Measurements from ENCODE around the gene IL23A. TPM values are rescaled to one million over a fixed set of nuclear protein-coding genes. Genes with fewer than 3 reads are reported as not detected.

IL23A gene
- total RNA-seq, 1 donor from 2014 or later: 0.23 TPM

DNA sequence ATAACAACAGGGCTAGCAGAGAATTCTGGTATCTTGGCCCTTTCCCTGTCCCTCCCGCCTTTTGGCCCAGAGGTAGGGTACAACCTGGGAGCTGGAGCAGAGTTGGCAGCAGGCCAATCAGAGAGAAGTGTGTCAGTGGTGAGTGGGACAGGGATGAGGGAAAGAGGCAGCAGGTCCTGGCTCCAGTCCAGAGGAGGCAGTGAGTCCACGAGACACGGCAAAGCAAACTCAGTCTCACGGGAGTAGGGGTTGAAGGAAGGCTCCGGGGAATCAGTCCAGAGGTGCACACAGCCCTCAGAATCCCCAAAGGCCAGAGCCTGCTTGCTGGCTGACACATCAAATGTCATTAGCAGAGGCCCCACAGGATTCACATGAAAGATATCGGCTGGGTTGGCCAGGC is 12.2 kb upstream of the IL23A start:
- no peaks in the 10 kb centered on the region for H3K4me1 Mint-ChIP-seq
- H3K27ac Mint-ChIP-seq (ENCODE audit: unreplicated experiment): no peak overlapping the region
- H3K4me3 Mint-ChIP-seq: no peak overlapping the region
- H3K27me3 Mint-ChIP-seq (ENCODE audit: low read depth): no peaks in the 10 kb centered on the region
- H3K36me3 Mint-ChIP-seq (ENCODE audit: low read depth): peaks cover 3% of the 10 kb centered on the region
- DNase-seq (ENCODE audit: low read depth, low spot score): no peak
- no peaks in the 10 kb centered on the region for H3K9me3 Mint-ChIP-seq
- TF ChIP-seq, protein P1, sequence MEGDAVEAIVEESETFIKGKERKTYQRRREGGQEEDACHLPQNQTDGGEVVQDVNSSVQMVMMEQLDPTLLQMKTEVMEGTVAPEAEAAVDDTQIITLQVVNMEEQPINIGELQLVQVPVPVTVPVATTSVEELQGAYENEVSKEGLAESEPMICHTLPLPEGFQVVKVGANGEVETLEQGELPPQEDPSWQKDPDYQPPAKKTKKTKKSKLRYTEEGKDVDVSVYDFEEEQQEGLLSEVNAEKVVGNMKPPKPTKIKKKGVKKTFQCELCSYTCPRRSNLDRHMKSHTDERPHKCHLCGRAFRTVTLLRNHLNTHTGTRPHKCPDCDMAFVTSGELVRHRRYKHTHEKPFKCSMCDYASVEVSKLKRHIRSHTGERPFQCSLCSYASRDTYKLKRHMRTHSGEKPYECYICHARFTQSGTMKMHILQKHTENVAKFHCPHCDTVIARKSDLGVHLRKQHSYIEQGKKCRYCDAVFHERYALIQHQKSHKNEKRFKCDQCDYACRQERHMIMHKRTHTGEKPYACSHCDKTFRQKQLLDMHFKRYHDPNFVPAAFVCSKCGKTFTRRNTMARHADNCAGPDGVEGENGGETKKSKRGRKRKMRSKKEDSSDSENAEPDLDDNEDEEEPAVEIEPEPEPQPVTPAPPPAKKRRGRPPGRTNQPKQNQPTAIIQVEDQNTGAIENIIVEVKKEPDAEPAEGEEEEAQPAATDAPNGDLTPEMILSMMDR (conservative IDR thresholded peaks at IDR 0.05): no peak

DNA sequence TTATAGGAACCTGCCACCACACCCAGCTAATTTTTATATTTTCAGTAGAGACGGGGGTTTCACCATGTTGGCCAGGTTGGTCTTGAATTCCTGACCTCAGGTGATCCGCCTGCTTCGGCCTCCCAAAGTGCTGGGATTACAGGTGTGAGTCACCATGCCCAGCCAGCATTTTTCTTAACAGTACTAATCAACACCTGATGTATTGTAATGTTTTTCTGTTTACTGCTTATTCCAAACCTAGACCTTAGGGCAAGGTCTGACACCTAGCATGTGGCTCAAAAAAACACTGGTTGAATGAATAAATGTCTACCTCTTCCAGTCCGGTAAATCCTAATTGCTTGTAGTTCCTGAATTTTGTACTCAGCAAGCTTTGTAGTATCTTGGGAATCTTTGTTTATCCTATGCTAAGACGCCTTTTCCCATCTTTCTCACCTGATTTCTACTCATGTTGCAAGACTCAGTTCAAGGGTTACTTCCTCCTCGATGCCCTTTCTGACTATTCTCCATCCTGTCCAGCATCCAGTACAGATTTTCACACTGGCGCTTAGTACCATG is 7.7 kb upstream of the IL23A start:
- Mint-ChIP-seq H3K4me1 (peaks cover 22% of the 10 kb centered on the region), H3K27ac (ENCODE audit: unreplicated experiment) (no peak overlapping the region), H3K9me3 (no peaks in the 10 kb centered on the region), H3K27me3 (ENCODE audit: low read depth) (no peaks in the 10 kb centered on the region), H3K4me3 (peak overlapping the region; percentile 1), H3K36me3 (ENCODE audit: low read depth) (no peaks in the 10 kb centered on the region)
- TF ChIP-seq, protein P1 (conservative IDR thresholded peaks at IDR 0.05): no peak
- no peak for DNase-seq (ENCODE audit: low read depth, low spot score)

DNA sequence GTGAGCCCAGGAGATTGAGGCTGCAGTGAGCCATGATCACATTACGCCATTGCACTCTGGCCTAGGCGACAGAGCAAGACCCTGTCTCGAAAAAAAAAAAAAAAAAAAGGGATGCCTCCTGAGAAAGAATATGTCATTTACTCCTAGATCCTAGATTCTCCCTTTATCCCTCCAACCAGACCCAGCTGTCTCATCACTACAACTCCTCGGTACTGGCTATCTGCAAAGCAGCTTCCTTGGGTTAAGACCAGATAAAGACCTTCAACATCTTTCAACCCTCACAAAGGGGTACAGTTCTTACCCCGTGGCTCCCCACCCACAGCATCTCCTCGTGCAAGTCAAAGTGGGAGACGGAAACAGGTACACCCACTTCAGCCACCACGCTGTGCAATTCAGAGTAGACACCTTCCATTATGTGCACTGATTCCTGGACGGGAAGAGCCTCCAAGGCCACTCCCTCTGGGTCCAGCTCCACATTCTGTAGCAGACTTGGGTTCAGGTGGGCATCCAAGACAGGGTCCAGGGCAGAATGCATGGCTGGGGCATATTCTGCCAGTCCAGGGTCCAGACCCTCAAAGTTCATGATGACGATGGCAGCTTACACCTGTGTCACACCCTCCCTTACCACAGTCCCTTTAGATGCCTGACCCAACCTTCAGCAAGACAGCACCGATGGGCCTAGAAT is 6.0 kb upstream of the IL23A start:
- no peak overlapping the region for H3K27ac Mint-ChIP-seq (ENCODE audit: unreplicated experiment)
- H3K4me1 Mint-ChIP-seq: peaks cover 22% of the 10 kb centered on the region
- no peaks in the 10 kb centered on the region for H3K36me3 Mint-ChIP-seq (ENCODE audit: low read depth)
- TF ChIP-seq, protein P1 (conservative IDR thresholded peaks at IDR 0.05): no peak
- no peaks in the 10 kb centered on the region for H3K9me3 Mint-ChIP-seq
- no peaks in the 10 kb centered on the region for H3K27me3 Mint-ChIP-seq (ENCODE audit: low read depth)
- no peak for DNase-seq (ENCODE audit: low read depth, low spot score)
- H3K4me3 Mint-ChIP-seq: peak overlapping the region; percentile 96

DNA sequence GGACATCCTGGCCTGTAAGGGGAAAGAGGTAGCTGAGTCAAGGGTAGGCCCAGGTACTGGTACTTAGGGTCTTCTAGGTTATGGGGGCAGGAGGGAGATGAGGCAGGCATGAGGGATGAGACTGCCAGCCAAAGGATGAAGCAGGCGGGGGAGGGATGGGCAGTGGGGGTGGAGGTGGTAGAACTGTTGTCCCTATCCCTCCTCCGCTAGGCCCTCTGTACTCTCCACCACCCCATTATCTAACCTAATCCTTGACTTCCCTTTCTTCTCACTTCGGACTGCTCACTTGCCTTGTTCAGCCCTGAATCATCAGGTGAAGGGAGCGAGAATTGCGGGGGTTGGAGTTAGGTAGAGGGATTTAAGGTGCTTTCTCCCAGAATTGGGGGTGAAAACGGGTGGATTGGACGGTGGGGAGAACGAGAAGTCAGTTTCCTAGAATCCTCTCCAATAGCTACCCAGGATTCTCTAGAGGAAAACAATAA is 5.4 kb upstream of the IL23A start:
- Mint-ChIP-seq H3K27me3 (ENCODE audit: low read depth) (no peaks in the 10 kb centered on the region), H3K9me3 (no peaks in the 10 kb centered on the region), H3K4me1 (peaks cover 22% of the 10 kb centered on the region), H3K36me3 (ENCODE audit: low read depth) (no peaks in the 10 kb centered on the region), H3K4me3 (peak overlapping the region; percentile 96), H3K27ac (ENCODE audit: unreplicated experiment) (peak overlapping the region; percentile 89)
- TF ChIP-seq, protein P1 (conservative IDR thresholded peaks at IDR 0.05): no peak
- DNase-seq (ENCODE audit: low read depth, low spot score): no peak

DNA sequence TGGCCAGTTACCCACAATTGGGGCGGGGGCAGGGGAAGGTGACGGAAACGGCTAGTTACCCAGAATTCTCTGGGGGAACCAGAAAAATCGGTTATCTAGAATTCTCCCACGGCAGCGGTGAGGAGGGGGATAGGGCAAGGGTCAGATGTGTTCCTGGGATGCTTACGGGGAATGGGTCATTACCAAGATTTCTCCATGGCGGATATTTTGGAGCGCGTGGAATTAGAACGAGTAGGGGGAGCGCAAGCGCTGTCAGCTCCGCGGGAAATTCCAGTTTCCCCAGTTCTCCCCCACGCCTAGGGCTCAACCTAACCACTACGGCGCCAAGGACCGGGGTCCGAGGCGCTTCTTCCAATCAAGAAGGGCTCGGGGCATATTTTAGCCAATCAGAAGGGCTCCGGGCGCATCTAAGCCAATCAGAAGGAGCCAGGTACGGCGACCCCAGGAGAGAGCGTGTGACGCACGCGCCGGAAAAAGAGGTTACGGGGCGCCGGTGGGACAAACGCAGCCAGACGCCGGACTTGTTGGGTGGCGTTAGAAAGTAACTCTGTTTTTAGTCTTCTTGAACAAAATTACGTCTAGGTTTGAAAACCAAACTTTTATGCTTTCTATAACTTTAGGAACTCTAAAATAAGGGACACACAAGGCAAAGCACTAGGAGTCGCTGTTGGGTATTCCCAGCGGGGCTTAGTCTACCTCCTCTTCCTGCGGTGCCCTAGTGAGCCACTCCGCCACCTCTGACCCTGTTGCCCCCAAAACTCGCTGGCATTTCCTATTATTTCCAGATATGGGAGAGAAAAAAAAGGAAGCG is 4.8 kb upstream of the IL23A start, which contains the start of gene PAN2:
Gene PAN2, minus strand, starts transcription at position 322 of the 811 bp plus-strand sequence. CDS start 906 bp downstream, outside the sequence.
- H3K4me3 Mint-ChIP-seq: peak within 1 kb of the TSS; percentile 96
- peak; percentile 80 for DNase-seq (ENCODE audit: low read depth, low spot score)
- H3K27ac Mint-ChIP-seq (ENCODE audit: unreplicated experiment): peak within 1 kb of the TSS; percentile 89
- H3K4me1 Mint-ChIP-seq: peaks cover 26% of the 10 kb centered on the region
- H3K36me3 Mint-ChIP-seq (ENCODE audit: low read depth): no peaks in the 10 kb centered on the region
- TF ChIP-seq, protein P1 (conservative IDR thresholded peaks at IDR 0.05): peak; percentile 77
- no peaks in the 10 kb centered on the region for H3K27me3 Mint-ChIP-seq (ENCODE audit: low read depth)
- H3K9me3 Mint-ChIP-seq: no peaks in the 10 kb centered on the region
